ENCODE results near the gene SMIM36. TPM values are rescaled to one million over a fixed set of nuclear protein-coding genes. Genes with fewer than 3 reads are reported as not detected.

The SMIM36 gene
- total and polyA plus RNA-seq, 2 of the 8 experiments (the other 6 are each of a cell fraction or from before 2014, with no cell fraction given): not detected

DNA sequence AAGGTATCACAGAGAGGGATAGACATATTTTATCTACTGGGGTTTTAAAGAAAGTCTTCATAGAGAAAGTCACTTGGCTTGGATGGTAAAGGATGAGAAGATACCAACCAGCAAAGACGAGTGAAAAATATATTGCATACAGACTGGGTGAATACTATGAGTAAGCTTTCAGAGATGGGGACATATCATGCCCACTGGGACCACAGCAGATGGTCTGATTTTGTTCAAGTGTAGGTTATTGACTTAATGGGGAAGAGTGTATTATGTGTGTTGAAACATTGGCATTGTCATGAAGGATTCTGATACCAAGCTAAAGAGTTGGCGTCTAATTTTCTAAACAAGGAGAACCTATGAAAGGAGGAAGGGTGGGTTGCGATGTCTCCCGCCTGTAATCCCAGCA is 75.8 kb downstream of the SMIM36 start:
- no peak overlapping the region for H2AFZ ChIP-seq (ENCODE audit: low read length)
- no peak overlapping the region for H4K5ac ChIP-seq (ENCODE audit: insufficient read length, low read depth, low read length)
- H2BK5ac ChIP-seq (ENCODE audit: low read depth, low read length): no peak overlapping the region
- H3K4ac ChIP-seq (replicated peaks; ENCODE audit: insufficient read length, low read depth, low read length): no peak overlapping the region
- no peaks in the 10 kb centered on the region for H3K9me3 ChIP-seq (ENCODE audit: insufficient read depth in 2 of 2, low read depth in 1 of 2, low read length in 1 of 2)
- no peak overlapping the region for H3K56ac ChIP-seq (replicated peaks; ENCODE audit: insufficient read length, low read depth, low read length)
- no peak overlapping the region for H2BK120ac ChIP-seq (replicated peaks; ENCODE audit: low read depth, low read length)
- no peak overlapping the region for H3K27ac ChIP-seq (ENCODE audit: low read depth, low read length)
- no peak overlapping the region for H2BK12ac ChIP-seq (ENCODE audit: low read depth, low read length)
- CTCF ChIA-PET (ENCODE audit: partially characterized antibody): interaction anchor here (1.0 kb wide), 1 partner anchor 14 kb away, joined by 3 read pairs; no protein-coding TSS in a partner anchor
- no peak overlapping the region for H3K4me3 ChIP-seq (ENCODE audit: extremely low read depth in 1 of 4, insufficient read depth in 2 of 4, low read depth in 3 of 4, low read length in 4 of 4)
- H2BK15ac ChIP-seq (ENCODE audit: low read length): no peak overlapping the region
- no peak for TF ChIP-seq NRF1 (IDR thresholded peaks at IDR 0.05; ENCODE audit: low read depth, low read length)
- no peaks in the 10 kb centered on the region for H3K23me2 ChIP-seq (ENCODE audit: low read depth, low read length)
- H3K79me1 ChIP-seq (ENCODE audit: low read depth, low read length): no peaks in the 10 kb centered on the region
- no peak overlapping the region for H4K91ac ChIP-seq (replicated peaks; ENCODE audit: insufficient read length, low read length)
- no peak overlapping the region for H3K14ac ChIP-seq (ENCODE audit: insufficient read length)
- no peaks in the 10 kb centered on the region for H3K79me2 ChIP-seq (ENCODE audit: control insufficient read depth in 1 of 2, insufficient read depth in 2 of 2, low read length in 2 of 2)
- H3K4me1 ChIP-seq (replicated peaks in 1 of 4; ENCODE audit: control insufficient read depth in 3 of 4, insufficient read depth in 4 of 4, low read length in 3 of 4): no peaks in the 10 kb centered on the region
- no peak overlapping the region for H3K9ac ChIP-seq (replicated peaks in 1 of 4; ENCODE audit: extremely low read depth in 1 of 4, low read depth in 3 of 4, low read length in 3 of 4)
- no peaks in the 10 kb centered on the region for H3K36me3 ChIP-seq (ENCODE audit: control insufficient read depth in 2 of 4, insufficient read depth in 4 of 4, low read length in 3 of 4)
- POLR2A ChIA-PET (ENCODE audit: partially characterized antibody): interaction anchor here (1.0 kb wide), 1 partner anchor 14 kb away, joined by 5 read pairs; the partner anchor contains the start of gene MMD
- H3K23ac ChIP-seq (ENCODE audit: insufficient read length): no peak overlapping the region
- no peak overlapping the region for H3K18ac ChIP-seq (ENCODE audit: extremely low read depth, low read length)
- H4K8ac ChIP-seq (ENCODE audit: extremely low read depth, insufficient read depth, low read length): no peak overlapping the region
- DNase-seq (ENCODE audit: low read depth in 1 of 2, low spot score in 2 of 2): no peak
- H4K20me1 ChIP-seq (replicated peaks in 1 of 2; ENCODE audit: control insufficient read depth in 1 of 2, insufficient read depth in 2 of 2, low read length in 2 of 2): no peaks in the 10 kb centered on the region
- no peak overlapping the region for H2AK5ac ChIP-seq (ENCODE audit: low read depth, low read length)
- WGBS, 2 experiments (ENCODE audit: extremely low coverage in 1 of 2, insufficient coverage in 1 of 2, insufficient read length in 1 of 2, insufficient replicate concordance in 2 of 2, low coverage in 1 of 2, low lambda C conversion rate in 2 of 2, missing lambda C conversion rate in 1 of 2): 80% methylated on average over 4 of the region's 4 CpGs; no CpG with 5 or more reads in 1 of the 2 experiments
- no peak overlapping the region for H2BK20ac ChIP-seq (ENCODE audit: low read length)
- no peak for FAIRE-seq
- no peak overlapping the region for H3K4me2 ChIP-seq (ENCODE audit: insufficient read depth in 1 of 2, low read depth in 2 of 2, low read length in 2 of 2)
- H3K27me3 ChIP-seq (replicated peaks in 1 of 4; ENCODE audit: control insufficient read depth in 3 of 4, extremely low read depth in 1 of 4, insufficient read depth in 3 of 4, low read length in 3 of 4): no peaks in the 10 kb centered on the region

All from H1 (cell line).